GM23248 (cell line): ENCODE measurements around the gene BAHCC1. TPM values are rescaled to one million over a fixed set of nuclear protein-coding genes. Genes with fewer than 3 reads are reported as not detected.

Source experiments
- DNase-seq: peaks from one replicate; pipeline ENCODE4 v3.0.0-alpha.2; 2015
- H2AFZ ChIP-seq: fragments of 200-600 bp; sonication (generic); 2 replicates; pipeline ENCODE4 v1.6.1; 2016; ENCODE audit warnings: antibody characterized with exemption
- H3F3A ChIP-seq: fragments of 200-600 bp; sonication (generic); 2 replicates; pipeline ENCODE4 v1.6.1; 2016; ENCODE audit warnings: mild to moderate bottlenecking, antibody characterized with exemption, mixed run types; ENCODE audit not compliant: insufficient read depth
- H3K27ac ChIP-seq: fragments of 200-600 bp; sonication (generic); 2 replicates; pipeline ENCODE4 v1.5.1; 2016; ENCODE audit warnings: mild to moderate bottlenecking
- H3K27me3 ChIP-seq: fragments of 200-600 bp; sonication (generic); replicated peaks from 2 replicates; pipeline ENCODE4 v1.6.1; 2016; ENCODE audit warnings: mild to moderate bottlenecking; ENCODE audit not compliant: insufficient read depth
- H3K36me3 ChIP-seq: fragments of 200-600 bp; sonication (generic); 2 replicates; pipeline ENCODE4 v1.6.1; 2016; ENCODE audit warnings: low read depth, mild to moderate bottlenecking
- H3K4me1 ChIP-seq: fragments of 200-600 bp; sonication (generic); 2 replicates; pipeline ENCODE4 v1.6.1; 2016; ENCODE audit warnings: mild to moderate bottlenecking; ENCODE audit not compliant: insufficient read depth
- H3K4me2 ChIP-seq: fragments of 200-600 bp; sonication (generic); one replicate; pipeline ENCODE4 v1.6.1; 2016; ENCODE audit warnings: mild to moderate bottlenecking; ENCODE audit not compliant: unreplicated experiment
- H3K4me3 ChIP-seq: fragments of 200-600 bp; sonication (generic); 2 replicates; pipeline ENCODE4 v1.5.1; 2016; ENCODE audit warnings: mild to moderate bottlenecking
- H3K79me2 ChIP-seq: fragments of 200-600 bp; sonication (generic); 2 replicates; pipeline ENCODE4 v1.6.1; 2016; ENCODE audit warnings: mild to moderate bottlenecking; ENCODE audit not compliant: insufficient read depth
- H3K9ac ChIP-seq: fragments of 200-600 bp; sonication (generic); 2 replicates; pipeline ENCODE4 v1.6.1; 2016; ENCODE audit warnings: mild to moderate bottlenecking
- H3K9me2 ChIP-seq: fragments of 200-600 bp; sonication (generic); 2 replicates; pipeline ENCODE4 v1.6.1; 2016; ENCODE audit warnings: mixed run types, mild to moderate bottlenecking, moderate library complexity; ENCODE audit not compliant: insufficient read depth
- H3K9me3 ChIP-seq: fragments of 200-600 bp; sonication (generic); one replicate; pipeline ENCODE4 v1.6.1; 2017; ENCODE audit warnings: low read depth
- H4K20me1 ChIP-seq: fragments of 200-600 bp; sonication (generic); 2 replicates; pipeline ENCODE4 v1.6.0; 2016; ENCODE audit not compliant: insufficient read depth
- EZH2 ChIP-seq: fragments of 200-600 bp; sonication (generic); IDR thresholded peaks from 2 replicates; pipeline ENCODE4 v1.6.1; 2018; ENCODE audit warnings: antibody characterized with exemption, mild to moderate bottlenecking; ENCODE audit not compliant: insufficient read depth, poor library complexity, severe bottlenecking
- EZH2phosphoT487 ChIP-seq: fragments of 200-600 bp; sonication (generic); IDR thresholded peaks from 2 replicates; pipeline ENCODE4 v1.6.1; 2018; ENCODE audit warnings: antibody characterized with exemption, moderate library complexity, mild to moderate bottlenecking, low read depth; ENCODE audit not compliant: insufficient read depth
- WGBS, 2 experiments: methylation state at CpG; one replicate each; pipeline ENCODE4 v1.1.6; 2015 to 2017; ENCODE audit warnings: low lambda C conversion rate in 2 of 2, low coverage in 1 of 2; ENCODE audit errors: missing lambda C conversion rate in 2 of 2; 5-methylcytosine and 5-hydroxymethylcytosine counted together
- in situ Hi-C: fragments of 300-500 bp; cut with MboI; formaldehyde crosslinking; loops from 2 replicates; pipeline ENCODE4 v1.15.0; 2020
- polyA plus RNA-seq: library from polyadenylated mRNA; unstranded; fragments of >200 nt; fragmentation: Nextera tagmentation; extraction: Ambion mirVana; gene quantifications from 2 replicates; pipeline ENCODE4 v1.2.1, GENCODE V29; 2016
- total RNA-seq: library from RNA; depleted of rRNA; stranded (reverse); fragments of >200 nt; shearing (Covaris generic); gene quantifications from 2 replicates; pipeline ENCODE4 v1.2.3, GENCODE V29; 2014

Gene BAHCC1
- total and polyA plus RNA-seq, 2 experiments from 2014 or later: 1.3 to 3.0 TPM

- Histone ChIP-seq H3K27me3 (no peaks in the 10 kb centered on the region), H3K36me3 (no peaks in the 10 kb centered on the region), H3K27ac (no peak overlapping the region), H4K20me1 (no peaks in the 10 kb centered on the region), H3K79me2 (no peaks in the 10 kb centered on the region), H3K9me2 (no peaks in the 10 kb centered on the region), H3K9ac (0 out of 2 replicates have a peak overlapping the region, but pooled peaks have one; percentile 51), H3K9me3 (no peaks in the 10 kb centered on the region), H3K4me3 (peak overlapping the region; percentile 70), H2AFZ (peak overlapping the region; percentile 91), H3F3A (no peaks in the 10 kb centered on the region), H3K4me2 (peak overlapping the region; percentile 93), H3K4me1 (no peaks in the 10 kb centered on the region)
- in situ Hi-C loops: no loop called here
- no peak for DNase-seq
- 51 to 52% methylated on average over 26 of the region's 26 CpGs for WGBS, 2 experiments
- TF ChIP-seq EZH2: no peak
- TF ChIP-seq EZH2phosphoT487: no peak
Observed at GRCh38 chr17:81364278-81365147, 30.7 kb upstream of the BAHCC1 start.

- Histone ChIP-seq H4K20me1 (no peaks in the 10 kb centered on the region), H3F3A (no peaks in the 10 kb centered on the region), H3K27me3 (no peaks in the 10 kb centered on the region), H3K36me3 (no peaks in the 10 kb centered on the region), H3K79me2 (no peaks in the 10 kb centered on the region), H2AFZ (peak overlapping the region; percentile 91), H3K9me3 (no peaks in the 10 kb centered on the region), H3K9me2 (no peaks in the 10 kb centered on the region), H3K27ac (no peak overlapping the region), H3K4me1 (no peaks in the 10 kb centered on the region), H3K4me3 (peak overlapping the region; percentile 70), H3K9ac (peak overlapping the region; percentile 51; the same call in 1 of the 2 replicates), H3K4me2 (peak overlapping the region; percentile 93)
- WGBS, 2 experiments: 2% methylated on average over 21 to 22 of the region's 22 CpGs
- in situ Hi-C loops: no loop called here
- no peak for TF ChIP-seq EZH2phosphoT487
- no peak for TF ChIP-seq EZH2
- DNase-seq: peak; percentile 91
Observed at GRCh38 chr17:81365148-81365600, 30.1 kb upstream of the BAHCC1 start.

- Histone ChIP-seq H3K4me3 (peak overlapping the region; percentile 70), H2AFZ (peak overlapping the region; percentile 91), H3K27me3 (no peaks in the 10 kb centered on the region), H4K20me1 (no peaks in the 10 kb centered on the region), H3K36me3 (no peaks in the 10 kb centered on the region), H3K4me2 (peak overlapping the region; percentile 93), H3K9me3 (no peaks in the 10 kb centered on the region), H3K9ac (peak overlapping the region; percentile 51; the same call in 1 of the 2 replicates), H3K9me2 (no peaks in the 10 kb centered on the region), H3K79me2 (no peaks in the 10 kb centered on the region), H3K27ac (no peak overlapping the region), H3F3A (no peaks in the 10 kb centered on the region), H3K4me1 (no peaks in the 10 kb centered on the region)
- WGBS, 2 experiments: 65 to 69% methylated on average over 29 to 30 of the region's 30 CpGs
- TF ChIP-seq EZH2: no peak
- TF ChIP-seq EZH2phosphoT487: no peak
- no peak for DNase-seq
- in situ Hi-C loops: no loop called here
Observed at GRCh38 chr17:81365601-81366585, 29.4 kb upstream of the BAHCC1 start.

- H3K9me3 ChIP-seq: no peaks in the 10 kb centered on the region
- no peak for DNase-seq
- H3F3A ChIP-seq: no peaks in the 10 kb centered on the region
- no peaks in the 10 kb centered on the region for H3K4me1 ChIP-seq
- no peak overlapping the region for H3K27ac ChIP-seq
- H3K36me3 ChIP-seq: no peaks in the 10 kb centered on the region
- no peaks in the 10 kb centered on the region for H4K20me1 ChIP-seq
- no peaks in the 10 kb centered on the region for H3K9me2 ChIP-seq
- no peak overlapping the region for H2AFZ ChIP-seq
- in situ Hi-C loops: no loop called here
- no peak overlapping the region for H3K4me2 ChIP-seq
- no peak overlapping the region for H3K9ac ChIP-seq
- H3K4me3 ChIP-seq: no peak overlapping the region
- 83 to 90% methylated on average over 10 to 11 of the region's 11 CpGs for WGBS, 2 experiments
- H3K79me2 ChIP-seq: no peaks in the 10 kb centered on the region
- TF ChIP-seq EZH2 (no peak), EZH2phosphoT487 (no peak)
- no peaks in the 10 kb centered on the region for H3K27me3 ChIP-seq
Observed at GRCh38 chr17:81366648-81367047, 28.6 kb upstream of the BAHCC1 start.
